Globus pallidus (tissue), 1 donor: Measurements from ENCODE around the gene KRTAP4-16.
"Not testable (repeated sequence)": the region's sequence is repeated elsewhere in the genome, so short reads cannot be mapped to it uniquely, and the experiment has no call there.

Source experiments
- DNase-seq: peaks from one replicate; pipeline ENCODE4 v3.0.0-alpha.2; 2015; ENCODE audit warnings: low spot score

KRTAP4-16 gene

DNA sequence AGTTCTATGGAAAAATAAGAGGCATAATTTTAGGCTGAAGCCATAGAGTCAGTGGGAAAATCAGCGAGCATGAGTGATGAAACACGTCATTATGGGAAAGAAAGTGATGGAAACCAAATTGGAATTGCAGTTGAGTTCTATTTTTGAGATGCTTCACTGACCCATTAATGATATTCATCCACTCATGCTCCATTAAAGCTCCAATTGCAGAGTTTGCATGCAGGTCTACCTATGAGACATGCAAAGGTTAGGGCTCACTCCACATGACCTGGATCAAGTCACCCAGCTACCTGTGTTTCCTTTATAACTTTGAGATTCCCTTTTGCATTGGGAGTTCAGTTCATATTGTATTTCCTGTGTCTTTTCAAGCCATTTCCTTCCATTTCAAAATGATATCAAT lies 28.3 kb downstream of the KRTAP4-16 start:
- DNase-seq, result no peak

DNA sequence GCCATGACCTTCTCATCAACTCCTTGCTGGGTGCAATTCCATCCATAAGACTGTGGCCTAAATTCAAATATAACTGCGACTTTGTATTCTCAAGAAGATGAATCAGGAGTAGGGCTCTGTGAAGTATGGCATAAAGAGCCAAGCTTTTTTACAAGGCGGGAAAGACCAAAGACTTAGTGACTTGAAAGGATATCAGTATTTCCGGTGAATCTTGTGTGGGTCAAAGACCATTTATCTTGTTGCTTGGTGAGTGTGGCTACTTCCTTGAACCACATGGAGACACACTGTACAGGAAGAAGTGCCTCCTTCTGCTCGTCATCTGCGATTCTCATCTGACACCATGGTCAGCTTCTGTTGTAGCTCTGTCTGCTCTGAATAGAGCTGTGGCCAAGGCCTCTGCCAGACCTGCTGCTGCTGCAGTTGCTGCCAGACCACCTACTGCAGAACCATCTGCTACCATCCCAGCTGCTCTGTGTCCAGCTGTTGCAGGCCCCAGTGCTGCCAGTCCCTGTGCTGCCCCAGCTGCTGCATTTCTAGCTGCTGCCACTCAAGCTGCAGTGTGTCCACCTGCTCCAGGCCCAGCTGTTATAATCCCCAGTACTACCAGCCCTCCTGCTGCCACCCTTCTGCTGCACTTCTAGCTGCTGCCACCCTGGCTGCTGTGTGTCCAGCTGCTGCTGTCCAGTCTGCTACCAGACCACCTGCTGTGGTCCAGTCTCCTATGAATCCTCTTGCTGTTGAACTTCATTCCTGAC lies 30.2 kb downstream of the KRTAP4-16 start:
- DNase-seq, result no peak

DNA sequence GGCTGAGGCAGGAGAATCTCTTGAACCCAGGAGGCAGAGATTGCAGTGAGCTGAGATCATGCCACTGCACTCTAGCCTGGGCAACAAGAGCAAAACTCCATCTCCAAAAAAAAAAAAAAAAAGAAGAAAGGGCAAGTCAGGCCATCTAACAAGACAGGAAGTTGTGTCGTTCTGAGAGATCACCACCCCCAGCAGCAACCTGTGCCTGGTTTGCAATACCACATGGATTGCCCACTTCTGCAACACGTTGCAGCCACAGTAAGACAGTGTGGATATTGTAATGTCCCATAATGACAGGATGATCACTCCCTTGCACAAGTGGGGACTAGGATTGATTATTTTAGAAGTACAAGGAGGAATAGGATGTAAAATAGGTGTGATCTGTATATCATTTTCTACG lies 33.0 kb downstream of the KRTAP4-16 start:
- DNase-seq, result no peak

DNA sequence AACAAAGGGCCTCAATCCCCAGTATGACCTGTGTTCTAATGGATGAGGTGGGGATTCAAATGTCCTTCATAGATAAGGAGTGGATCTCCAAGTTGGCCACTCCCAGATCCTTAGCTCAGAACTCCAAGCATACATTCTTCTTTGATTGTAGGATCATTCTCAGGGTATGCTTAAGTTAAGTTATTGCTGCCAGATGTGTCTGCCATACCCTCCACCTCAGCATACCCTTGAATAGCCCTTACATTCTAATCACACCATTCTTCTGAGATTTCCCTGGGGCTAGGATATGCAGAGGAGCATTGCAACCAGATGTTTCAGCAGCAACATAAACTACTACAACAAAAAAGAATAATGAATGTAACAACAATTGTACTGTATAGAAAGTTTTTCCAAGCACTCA lies 34.7 kb downstream of the KRTAP4-16 start:
- DNase-seq, result no peak

DNA sequence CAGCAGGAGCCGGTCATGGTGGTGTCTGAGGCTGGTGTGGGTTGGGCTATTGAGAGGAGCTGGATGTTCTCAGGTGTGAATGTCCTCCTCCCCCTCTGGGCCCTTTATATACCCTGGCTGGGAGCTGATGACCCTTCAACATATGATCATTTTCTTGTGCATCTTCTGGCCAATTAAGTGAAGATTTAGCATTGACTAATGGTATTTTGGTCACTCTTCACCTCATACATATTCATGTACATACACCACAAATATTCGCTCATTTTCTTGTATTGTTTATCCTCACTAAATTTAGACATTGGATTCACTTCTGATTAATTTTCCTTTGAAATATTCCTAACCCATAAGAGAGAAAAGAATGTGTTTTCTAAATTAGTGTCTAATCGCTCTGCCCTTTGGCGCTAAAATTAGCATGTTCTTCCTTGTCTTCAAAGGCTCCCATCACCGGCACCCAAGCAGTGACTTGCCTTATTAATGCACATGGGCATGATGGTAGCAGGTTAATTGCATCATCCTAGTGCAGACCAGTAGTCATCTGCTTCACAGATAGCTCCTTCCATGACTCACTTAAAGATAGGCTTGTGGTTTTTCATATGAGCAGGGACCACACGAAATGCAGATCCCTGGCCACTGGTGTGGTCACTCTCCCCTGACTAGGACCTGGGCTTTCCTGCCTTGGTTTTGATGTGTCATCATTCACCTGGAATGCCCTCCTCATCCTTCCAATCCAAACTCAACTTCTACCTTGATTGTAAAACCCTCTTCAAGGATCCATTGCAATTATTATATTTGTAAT lies 36.0 kb downstream of the KRTAP4-16 start, which contains the start of gene KRTAP2-4:
KRTAP2-4 (minus strand) TSS at position 51 of the 796 bp plus-strand sequence; CDS start at position 17, 34 bp downstream.
- DNase-seq, result no peak

DNA sequence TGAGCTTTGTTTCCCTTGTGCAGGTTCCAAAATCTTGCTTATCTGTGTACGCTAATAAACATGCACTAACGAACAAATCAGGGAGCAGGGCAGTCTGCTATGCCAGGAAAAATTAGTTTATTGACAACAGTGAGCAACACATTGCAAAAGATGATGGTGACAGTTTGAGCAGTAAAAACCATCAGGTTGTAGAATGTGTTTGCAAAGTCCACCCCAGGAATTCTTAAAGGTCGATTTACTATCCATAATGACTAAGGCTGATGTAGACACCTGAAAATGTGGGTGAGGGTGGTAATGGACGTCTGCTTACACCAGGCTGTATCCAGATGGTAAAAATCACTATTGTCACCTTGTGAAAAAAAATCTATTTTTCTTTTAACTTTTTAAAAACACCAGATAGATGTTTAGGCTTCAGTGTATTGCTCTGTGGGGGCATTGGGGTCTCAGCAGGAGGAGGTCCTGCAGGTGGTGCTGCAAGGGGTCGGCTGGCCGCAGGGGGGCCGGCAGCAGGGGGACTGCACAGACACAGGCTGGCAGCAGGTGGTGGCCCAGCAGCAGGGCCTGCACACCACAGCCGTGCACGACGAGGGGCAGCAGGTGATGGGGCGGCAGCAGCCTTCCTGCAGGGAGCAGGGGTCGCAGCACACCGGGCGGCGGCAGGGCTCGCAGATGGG lies 36.9 kb downstream of the KRTAP4-16 start:
- DNase-seq, result not testable (repeated sequence)

DNA sequence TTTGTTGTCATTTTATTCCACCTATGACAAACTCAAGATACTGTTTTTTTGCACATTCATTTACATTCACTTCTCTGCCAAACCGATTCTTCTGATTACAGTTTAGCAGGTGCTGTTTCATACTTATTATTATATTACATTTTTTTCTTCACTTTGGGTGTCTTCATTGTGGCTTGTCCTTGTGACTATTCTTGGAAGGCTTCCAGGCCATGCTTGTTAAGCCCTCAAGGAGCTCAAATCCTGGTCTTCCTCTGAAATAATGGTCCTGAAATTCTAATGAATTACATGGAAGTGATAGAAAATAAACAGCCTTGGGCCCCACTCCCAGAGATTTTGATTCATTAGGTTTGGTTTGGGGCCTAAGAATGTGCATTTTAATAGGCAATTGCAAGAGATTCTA lies 37.7 kb downstream of the KRTAP4-16 start:
- no peak for DNase-seq

DNA sequence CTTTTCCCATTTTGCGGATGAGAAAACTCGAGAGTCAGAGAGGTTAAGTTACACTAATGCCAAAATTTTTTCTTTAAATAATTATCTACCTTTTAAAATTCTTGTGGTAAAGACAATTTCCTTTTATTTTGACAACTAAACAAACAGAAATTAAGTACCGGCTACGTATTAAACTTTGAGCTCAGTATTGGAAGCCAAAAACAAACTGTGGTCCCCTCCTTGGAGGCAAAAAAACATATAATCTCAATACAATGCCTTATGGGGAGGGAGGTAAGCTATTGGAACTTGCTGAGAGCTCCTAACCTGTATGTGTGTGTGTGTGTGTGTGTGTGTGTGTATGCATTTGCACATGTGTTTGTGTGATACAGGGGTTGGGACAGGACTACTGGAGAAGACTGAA lies 38.6 kb downstream of the KRTAP4-16 start:
- DNase-seq, result no peak

DNA sequence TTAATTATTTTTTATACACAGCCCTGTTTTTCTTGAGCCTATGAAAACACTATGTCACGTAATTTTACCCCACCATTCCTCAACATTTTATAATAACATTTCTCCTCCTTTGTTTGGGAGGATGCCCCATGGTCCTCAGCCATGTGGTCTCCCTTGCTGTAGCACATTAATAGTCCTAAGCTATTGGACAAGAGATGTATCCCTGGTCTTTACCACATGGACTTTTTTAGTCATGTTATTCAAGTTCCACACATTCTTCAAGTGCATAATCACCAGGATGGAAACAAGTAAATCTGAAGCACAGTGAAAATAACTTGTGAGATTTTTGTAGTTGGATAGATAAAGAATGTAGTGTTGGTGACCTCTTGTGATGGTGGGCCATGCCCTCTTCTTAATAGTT lies 40.0 kb downstream of the KRTAP4-16 start:
- DNase-seq, result no peak

DNA sequence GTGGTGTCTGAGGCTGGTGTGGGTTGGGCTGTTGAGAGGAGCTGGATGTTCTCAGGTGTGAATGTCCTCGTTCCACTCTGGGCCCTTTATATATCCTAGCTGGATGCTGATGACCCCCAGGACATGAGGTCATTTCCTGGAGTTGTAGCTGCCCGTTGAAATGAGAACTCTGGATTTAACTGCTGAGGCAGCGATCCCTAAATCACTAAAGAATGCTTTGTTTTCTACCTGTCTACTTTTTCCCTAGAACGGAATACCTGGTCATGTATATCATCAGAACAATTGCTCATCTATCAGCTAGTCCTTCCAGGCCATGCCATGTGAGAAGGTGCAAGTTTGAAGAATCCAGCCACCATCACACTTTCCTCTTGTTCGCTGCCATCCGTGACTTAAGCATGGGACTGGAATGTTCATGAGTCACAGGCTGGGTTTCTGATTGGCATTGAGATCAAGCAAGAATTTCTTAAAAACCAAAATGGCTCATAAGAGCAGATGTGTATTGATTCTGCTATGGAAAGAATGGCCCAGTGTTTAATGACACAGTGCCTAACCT lies 41.9 kb downstream of the KRTAP4-16 start, which contains the start of gene KRTAP2-3:
KRTAP2-3 (minus strand) TSS at position 63 of the 553 bp plus-strand sequence. CDS start 64 bp downstream, outside the sequence.
- no peak for DNase-seq

DNA sequence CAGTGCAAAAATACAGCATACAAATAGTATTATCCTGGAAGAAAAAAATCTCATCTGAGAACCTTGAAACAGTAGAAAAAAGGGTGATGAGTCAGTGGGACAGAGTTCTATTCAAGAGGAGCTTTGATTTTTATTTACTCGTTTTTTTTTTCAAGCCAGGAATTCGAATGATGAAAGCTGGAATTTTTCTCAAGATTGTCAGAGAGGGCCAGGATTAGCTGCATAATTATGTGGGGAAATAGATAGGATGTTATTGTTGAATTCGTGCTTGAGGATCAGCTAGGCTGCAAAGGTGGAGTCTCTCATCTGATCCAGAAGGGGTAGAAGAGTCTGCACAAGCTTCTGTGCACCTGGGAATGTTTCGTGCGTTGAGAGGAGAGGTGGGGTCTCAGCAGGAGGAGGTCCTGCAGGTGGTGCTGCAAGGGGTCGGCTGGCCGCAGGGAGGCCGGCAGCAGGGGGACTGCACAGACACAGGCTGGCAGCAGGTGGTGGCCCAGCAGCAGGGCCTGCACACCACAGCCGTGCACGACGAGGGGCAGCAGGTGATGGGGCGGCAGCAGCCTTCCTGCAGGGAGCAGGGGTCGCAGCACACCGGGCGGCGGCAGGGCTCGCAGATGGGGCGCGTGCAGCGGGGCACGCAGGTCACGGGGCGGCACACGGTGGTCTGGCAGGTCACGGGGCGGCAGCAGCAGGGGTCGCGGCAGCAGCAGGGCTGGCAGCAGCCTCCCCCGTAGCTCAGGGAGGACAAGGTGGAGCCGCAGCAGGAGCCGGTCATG lies 42.5 kb downstream of the KRTAP4-16 start:
- not testable (repeated sequence) for DNase-seq

DNA sequence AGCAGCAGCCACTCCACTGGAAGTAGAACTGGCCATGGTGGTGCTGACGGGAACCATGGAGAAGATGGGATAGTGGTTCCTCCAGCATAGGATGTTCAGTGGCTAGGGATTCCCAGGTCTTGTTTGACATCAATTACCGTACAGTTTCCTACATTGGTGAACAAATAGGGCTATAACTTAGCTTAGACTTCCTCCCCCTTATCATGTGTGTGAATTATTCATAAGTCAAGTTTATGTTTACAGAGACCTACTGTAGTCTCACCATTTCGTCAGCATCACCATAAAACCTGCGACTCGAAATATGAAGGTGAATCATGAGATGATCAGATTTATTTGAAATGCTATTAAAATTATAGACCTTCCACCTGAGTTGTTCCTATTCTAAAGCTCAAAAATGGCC lies 43.3 kb downstream of the KRTAP4-16 start:
- DNase-seq, result no peak

DNA sequence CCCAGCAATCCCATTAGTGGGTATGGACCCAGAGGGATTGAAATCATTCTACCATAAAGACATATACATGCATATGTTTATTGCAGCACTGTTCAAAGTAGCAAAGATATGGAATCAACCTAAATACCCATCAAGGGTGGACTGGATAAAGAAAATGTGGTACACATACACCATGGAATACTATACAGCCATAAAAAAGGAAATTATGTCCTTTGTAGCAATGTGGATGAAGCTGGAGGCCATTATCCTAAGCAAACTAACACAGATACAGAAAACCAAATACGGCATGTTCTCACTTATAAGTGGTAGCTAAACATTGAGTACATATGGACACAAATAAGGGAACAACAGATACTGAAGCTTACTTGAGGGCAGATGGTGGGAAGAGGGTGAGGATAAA lies 44.5 kb downstream of the KRTAP4-16 start:
- no peak for DNase-seq

DNA sequence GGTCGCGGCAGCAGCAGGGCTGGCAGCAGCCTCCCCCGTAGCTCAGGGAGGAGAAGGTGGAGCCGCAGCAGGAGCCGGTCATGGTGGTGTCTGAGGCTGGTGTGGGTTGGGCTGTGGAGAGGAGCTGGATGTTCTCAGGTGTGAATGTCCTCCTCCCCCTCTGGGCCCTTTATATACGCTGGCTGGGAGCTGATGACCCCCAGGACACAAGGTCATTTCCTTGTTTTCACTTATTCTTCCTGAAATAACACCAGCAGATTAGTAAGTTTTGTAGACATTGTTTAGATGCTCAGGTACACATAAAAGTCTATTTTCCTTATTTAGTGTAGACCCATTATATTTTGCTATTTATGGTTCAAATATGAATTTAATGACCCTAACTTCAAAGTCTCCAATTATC lies 46.9 kb downstream of the KRTAP4-16 start, which contains the start of gene KRTAP2-2:
KRTAP2-2 (minus strand) TSS at position 101 of the 400 bp plus-strand sequence; CDS start at position 82, 19 bp downstream.
- not testable (repeated sequence) for DNase-seq

DNA sequence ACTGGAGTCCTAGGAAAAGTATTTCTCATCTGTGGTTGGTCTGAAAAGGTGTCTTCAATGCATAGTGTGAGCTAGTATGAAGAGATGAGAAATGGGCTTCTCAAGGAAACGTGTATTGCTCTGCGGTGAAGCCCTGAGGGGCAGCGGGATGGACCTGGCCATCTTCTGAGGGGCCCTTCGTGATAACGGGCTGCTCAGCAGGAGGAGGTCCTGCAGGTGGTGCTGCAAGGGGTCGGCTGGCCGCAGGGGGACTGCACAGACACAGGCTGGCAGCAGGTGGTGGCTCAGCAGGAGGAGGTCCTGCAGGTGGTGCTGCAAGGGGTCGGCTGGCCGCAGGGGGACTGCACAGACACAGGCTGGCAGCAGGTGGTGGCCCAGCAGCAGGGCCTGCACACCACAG lies 47.5 kb downstream of the KRTAP4-16 start:
- DNase-seq, result not testable (repeated sequence)

DNA sequence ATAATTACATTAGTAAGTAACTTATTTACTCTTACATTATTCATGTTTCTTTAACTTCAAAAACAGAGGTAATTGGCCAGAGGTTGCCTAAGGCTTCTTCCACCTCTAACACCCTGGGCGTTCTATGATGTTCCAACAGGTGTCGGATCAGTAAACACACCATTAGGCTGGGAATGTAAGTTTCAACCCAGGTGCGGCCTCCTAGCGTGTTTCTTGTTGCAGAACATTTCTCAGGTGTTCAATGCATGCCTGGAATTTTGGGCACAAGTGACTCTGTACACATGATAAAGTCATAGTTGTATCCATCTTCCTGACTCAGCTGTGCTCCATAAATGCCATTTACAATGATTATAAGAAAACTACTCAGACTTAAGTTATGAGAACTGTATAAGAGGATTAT lies 48.0 kb downstream of the KRTAP4-16 start:
- DNase-seq, result no peak

DNA sequence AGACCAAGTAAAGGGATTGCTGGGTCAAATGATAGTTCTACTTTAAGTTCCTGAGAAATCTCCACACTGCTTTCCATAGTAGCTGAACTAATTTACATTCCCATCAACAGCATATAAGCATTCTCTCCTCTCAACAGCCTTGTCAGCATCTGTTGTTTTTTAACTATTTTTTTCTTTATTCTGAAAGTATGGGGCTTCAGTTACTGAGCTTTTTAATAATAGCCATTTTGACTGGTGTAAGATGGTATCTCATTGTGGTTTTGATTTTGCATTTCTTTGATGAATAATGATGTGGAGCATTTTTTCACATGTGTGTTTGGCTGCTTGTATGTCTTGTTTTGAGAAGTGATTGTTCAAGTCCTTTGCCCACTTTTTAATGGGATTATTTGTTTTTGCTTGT lies 49.4 kb downstream of the KRTAP4-16 start:
- DNase-seq, result no peak
